HG03196 (cell line): Measurements from ENCODE around the gene HOMER1.

Experiments used
- ATAC-seq: cut with Tn5 transposase; IDR thresholded peaks from one replicate; pipeline ENCODE4 v1.9.1; 2021; ENCODE audit not compliant: unreplicated experiment

HOMER1 gene

GRCh38 chr5:79490323-79490936 lies 23.5 kb downstream of the HOMER1 start:
- ATAC-seq = no peak

GRCh38 chr5:79489773-79490172 lies 24.2 kb downstream of the HOMER1 start:
- no peak for ATAC-seq

GRCh38 chr5:79488775-79489174 lies 25.2 kb downstream of the HOMER1 start:
- ATAC-seq = no peak

GRCh38 chr5:79488058-79488457 lies 25.9 kb downstream of the HOMER1 start:
- no peak for ATAC-seq

GRCh38 chr5:79487251-79487650 lies 26.7 kb downstream of the HOMER1 start:
- ATAC-seq = no peak

GRCh38 chr5:79486116-79486515 lies 27.8 kb downstream of the HOMER1 start:
- no peak for ATAC-seq

GRCh38 chr5:79484731-79485130 lies 29.2 kb downstream of the HOMER1 start:
- ATAC-seq = no peak

- no peak for ATAC-seq
Measured at GRCh38 chr5:79481574-79481973, 32.4 kb downstream of the HOMER1 start.

- ATAC-seq = no peak
Measured at GRCh38 chr5:79480991-79481390, 32.9 kb downstream of the HOMER1 start.

- ATAC-seq = no peak
Measured at GRCh38 chr5:79475152-79475466, 38.8 kb downstream of the HOMER1 start.

- ATAC-seq = no peak
Measured at GRCh38 chr5:79474367-79475151, 39.4 kb downstream of the HOMER1 start.

- ATAC-seq = no peak
Measured at GRCh38 chr5:79471556-79471955, 42.4 kb downstream of the HOMER1 start.

- ATAC-seq = no peak
Measured at GRCh38 chr5:79464695-79465332, 49.1 kb downstream of the HOMER1 start.

- ATAC-seq = no peak
Measured at GRCh38 chr5:79464278-79464677, 49.7 kb downstream of the HOMER1 start.

GRCh38 chr5:79459626-79460025 lies 54.3 kb downstream of the HOMER1 start:
- ATAC-seq = no peak

GRCh38 chr5:79456890-79457583 lies 56.9 kb downstream of the HOMER1 start:
- peak; percentile 82 for ATAC-seq

- no peak for ATAC-seq
Measured at GRCh38 chr5:79456400-79456799, 57.5 kb downstream of the HOMER1 start.

- ATAC-seq = no peak
Measured at GRCh38 chr5:79454043-79454442, 59.9 kb downstream of the HOMER1 start.

- ATAC-seq = no peak
Measured at GRCh38 chr5:79448336-79448735, 65.6 kb downstream of the HOMER1 start.

GRCh38 chr5:79436821-79437220 lies 77.1 kb downstream of the HOMER1 start:
- ATAC-seq = no peak

- ATAC-seq = no peak
Measured at GRCh38 chr5:79436224-79436623, 77.7 kb downstream of the HOMER1 start.

GRCh38 chr5:79430196-79430595 lies 83.7 kb downstream of the HOMER1 start:
- no peak for ATAC-seq
